GM19238 (cell line): ENCODE measurements around the gene UGT1A4.

Experiments
- DNase-seq: peaks from one replicate; pipeline ENCODE4 v3.0.0; 2011; ENCODE audit warnings: low spot score; ENCODE audit not compliant: insufficient read length

Gene UGT1A4

DNA sequence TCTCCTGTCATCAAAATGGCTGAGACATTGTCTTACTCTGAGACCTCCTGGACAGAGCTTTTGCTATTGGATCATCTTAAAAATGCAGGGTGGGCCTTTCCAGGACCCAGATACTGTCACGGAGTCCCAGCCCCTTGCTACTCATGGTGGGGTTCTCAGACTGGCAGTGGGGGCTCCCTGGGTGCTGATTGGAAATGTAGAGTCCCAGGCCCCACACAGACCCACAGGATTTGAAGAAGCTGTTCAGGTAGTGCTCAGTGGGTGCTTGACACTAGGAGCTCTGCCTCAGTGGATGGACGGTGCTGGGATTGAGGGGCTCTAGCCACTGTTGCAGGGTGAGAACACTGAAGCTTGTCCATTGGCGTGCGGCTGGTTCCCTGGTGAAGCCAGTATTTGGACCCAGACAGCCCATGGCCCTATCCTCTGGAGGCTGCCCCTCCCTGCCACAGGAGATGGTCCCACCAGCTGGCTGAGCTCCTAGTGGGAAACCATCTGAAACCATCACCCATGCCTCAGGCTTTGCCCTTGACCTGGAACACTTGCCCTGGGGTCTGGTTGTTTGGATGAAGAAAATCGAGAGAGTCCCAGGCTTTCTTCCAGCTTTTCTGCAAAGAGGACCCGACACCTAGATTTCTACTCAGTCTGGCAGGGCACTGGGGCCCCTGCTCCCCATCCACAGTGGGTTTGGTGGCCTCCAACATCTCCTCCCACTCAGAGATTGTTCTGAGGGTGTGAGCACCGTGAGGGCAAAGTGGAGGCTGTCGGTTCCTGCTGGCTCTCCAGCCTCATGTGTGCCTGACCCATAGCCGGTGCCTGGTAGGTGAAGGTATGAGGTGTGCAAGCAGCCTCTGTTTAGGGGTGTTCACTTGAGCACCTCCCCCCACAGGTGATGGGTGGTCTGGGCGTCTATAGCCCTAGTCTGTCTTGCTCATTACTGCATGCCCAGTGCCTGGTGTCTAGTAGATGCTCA, 89.7 kb downstream of the UGT1A4 start:
- DNase-seq: no peak

DNA sequence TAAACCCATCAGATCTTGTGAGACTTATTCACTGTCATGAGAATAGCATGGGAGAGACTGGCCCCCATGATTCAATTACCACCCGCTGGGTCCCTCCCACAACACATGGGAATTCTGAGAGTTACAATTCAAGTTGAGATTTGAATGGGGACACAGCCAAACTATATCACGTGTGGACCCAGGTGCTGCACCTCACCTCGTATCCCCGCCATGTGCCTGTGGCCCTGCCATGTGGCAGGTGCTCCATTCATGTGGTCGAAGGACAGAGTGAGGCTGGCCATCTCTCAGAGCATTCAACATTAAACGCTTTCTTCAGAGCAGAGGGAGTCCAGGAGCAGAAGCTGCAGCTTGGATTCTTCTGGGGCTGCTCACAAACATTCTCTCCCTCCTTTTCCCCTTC, 91.8 kb downstream of the UGT1A4 start:
- no peak for DNase-seq

DNA sequence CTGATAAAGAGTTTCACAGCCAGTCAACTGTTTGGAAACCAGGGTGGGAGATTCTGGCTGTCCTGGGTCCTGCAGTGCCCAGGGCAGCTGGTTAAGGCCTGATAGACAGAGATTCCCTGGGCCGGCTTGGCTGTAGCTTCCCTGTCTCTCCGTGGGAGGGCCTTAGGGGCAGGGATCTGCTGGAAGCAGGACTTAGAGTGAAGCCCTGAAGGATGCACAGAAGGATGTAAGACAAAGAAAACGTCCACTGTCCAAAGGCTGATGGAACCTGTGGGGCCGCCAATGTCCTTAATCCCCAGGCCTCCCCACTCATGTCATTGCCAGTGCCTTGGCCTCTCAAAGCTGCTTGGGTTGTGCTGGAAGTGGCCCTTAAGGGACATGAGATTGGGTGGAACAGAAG, 92.6 kb downstream of the UGT1A4 start:
- no peak for DNase-seq

DNA sequence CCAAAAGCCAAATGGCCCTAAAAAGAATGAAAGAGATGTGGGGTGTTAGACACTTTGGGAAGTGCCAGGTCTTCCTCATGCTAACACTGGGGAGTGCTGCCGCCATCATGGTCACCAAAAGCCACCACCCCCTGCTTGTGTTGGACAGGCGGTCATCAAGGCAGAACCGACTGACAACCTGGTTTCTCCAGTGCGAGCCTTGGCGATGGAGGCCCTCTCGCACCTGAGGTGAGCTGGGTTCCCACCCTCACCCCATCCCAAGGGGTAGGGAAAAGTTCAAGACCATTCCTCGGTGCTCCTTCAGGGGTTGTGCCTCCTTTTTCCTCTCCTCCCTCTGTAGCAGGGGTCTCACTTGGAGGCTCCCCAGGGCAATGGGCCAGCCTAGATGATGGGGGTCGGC, 93.2 kb downstream of the UGT1A4 start:
- no peak for DNase-seq

DNA sequence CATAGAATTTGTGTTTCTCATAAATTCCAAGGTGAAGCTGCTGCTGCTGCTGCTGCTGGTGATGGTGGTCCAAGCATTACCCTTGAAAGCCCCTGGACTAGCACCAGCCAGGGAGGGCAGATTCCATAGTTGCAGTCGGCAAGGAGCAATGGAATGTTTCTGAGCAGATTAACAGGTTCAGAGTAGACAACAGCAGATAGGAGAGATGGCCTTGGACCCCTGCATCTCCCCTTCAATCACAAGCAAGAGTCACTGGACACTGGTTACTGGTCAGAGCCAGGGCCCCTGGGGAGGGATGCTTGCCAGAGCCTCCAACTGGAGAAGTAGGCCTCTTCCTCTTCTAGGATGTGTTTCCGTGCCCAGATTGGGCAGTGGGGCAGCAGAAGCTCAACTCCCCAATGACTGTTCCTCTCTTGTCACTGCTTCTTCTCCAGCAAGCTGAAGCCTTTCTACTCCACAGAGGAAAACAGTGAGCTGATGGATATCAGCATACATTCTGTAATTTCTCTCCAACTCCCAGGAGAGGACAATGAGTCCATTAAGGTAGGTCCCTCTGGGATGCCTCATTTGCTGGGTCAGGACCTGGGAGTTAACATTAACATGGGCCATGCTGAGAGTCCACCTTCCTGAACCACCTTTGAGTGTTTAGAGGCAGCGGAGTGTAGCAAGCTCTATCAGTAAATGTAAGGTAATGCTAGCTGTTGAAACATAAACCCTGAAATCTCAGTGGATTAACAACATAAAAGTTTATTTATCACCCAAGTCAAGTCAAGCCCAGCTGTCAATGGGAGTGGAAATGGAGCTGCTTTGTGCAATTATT, 94.9 kb downstream of the UGT1A4 start:
- no peak for DNase-seq

DNA sequence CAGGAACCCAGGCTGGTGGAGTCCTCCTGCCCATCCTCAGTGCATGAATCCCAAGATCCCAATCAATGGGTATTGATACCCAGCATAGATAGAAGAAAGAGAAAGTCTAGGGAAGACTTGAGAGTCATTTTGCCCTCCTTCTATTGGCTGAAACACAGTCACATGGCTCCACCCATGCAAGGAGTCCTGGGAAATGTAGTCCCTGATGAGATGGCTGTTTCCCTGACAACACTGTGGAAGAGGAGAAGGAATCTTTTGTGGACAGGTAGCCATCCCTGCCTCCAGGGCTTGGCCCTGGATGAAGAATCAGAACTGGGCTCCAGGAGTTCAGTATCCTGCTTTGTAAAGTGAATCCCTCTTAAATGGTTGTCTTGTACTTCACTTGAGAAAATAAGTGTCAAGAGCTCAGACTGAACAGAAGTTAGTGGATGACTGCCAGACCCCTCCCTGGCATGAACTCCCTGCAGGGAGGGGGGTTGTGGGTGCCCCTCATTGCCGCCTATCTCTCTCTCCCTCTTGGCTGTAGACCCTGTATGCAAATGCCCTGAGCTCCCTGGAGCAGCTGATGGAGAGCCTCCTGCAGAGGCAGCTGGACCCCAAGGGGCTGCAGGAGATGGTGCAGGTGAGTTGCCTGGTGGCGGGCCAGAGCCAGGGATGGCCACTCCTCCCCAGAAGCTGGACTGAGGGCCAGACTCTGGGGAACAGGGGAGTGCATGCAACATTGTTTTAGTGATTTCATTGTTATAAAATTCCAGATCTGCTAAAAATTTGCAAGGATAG, 95.7 kb downstream of the UGT1A4 start:
- DNase-seq: no peak

DNA sequence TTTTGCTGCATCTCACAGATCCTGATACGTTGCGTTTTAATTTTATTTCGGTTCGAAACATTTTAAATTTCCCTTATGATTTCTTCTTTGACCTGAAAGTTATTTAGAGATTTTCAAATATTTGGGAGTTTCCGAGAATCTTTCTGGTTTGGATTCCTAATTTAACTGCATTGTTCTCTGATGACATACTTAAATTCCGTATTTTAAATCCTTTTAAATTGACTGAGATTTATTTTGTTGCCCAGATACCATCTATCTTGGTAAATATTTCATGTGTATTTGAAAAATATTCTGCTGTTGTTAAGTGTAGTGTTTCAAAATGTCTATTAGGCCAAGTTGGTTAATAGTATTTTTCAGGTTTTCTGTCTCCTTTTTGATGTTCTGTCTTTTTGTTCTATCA, 97.3 kb downstream of the UGT1A4 start:
- no peak for DNase-seq

DNA sequence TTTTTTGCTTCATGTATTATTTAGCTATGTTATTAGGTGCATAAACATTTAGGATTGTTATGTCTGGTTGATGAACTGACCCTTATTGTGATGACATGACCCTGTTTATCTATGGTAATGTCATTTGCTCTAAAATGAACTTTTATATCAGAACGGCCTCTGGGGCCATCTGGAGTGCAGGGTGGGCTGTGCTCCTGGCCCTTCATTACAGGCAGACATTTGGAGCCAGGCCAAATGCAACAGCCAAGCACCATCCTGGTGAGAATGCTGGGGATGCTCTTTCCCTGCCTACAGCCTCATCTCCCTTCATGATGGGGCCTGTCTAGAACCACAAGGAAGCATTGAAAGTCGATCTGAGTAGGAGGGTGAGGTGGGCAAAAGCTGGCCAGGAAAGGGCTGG, 97.8 kb downstream of the UGT1A4 start:
- DNase-seq: no peak

DNA sequence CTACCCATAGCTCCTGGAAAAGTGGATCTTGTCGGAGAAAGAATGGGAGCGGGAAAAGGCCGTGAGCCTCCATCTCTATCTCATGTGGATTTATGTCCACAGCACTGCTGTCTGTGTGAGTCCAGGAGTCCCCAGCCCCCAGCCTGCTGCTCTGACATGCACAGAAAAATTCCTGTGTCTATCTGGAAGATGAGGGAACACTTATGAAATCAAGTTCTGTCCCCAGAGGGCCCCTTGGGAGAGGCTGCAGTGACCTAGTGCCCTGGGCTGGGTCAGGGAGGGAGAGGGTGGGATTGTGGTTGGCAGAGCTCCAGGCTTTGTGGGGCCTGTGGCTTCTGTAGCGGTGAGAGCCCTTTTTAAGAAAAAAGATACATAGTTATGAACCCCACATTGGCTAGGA, 98.2 kb downstream of the UGT1A4 start:
- no peak for DNase-seq

DNA sequence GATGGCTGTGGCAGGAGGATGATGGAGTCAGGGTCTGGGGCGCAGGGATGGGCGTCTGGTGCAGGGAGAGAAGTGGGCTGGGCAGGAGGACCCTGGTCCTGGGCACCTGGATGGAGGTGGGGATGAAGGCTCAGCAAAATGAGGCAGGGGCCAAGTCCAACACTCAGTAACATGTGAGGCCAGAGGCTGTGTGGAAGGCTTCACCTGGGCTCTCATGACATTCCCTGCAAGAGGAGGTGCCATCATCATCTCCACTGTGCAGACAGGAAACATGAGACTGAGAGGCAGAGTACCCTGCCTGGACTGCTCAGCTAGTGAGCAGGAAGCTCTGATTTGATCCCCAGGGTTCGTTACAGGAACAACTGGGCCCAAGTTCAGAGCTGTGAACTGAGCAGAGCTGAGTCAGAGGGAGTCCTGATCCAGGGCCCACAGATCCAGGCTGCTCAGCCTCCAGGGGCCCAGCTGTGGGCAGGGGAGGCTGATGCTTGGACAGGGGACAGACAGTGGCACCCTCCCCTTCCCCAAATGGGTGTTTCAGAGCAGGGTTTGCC, 98.9 kb downstream of the UGT1A4 start:
- no peak for DNase-seq

DNA sequence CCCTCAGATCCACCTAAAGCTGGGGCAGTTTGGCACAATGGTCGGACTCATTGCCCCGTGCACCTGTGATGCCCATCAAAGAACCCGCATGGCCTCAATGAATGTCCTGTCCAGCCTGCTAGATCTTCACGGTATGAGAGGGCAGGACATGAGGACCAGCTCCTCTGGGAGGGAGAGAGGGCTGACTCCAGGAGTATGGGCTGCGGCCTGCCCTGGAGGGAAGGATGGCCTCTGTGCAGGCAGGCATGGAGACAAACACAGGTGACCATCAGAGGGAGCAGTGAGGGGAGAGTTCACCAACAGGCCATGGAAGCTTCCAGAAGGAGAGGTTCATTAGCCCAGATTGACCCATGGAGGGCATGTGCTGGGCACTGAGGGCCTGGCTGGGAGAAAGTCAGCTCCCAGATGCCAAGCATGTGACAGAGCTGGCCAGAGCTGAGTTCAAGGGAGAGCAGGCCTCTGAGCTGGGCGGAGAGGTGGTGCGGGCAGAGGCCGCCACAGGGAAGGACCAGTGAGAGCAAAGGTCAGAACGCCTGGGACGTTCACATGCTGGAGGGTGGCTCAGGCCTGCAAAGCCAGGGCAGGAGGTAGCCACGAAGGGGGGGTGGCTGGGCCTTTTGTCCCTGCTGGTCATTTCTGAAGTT, 99.6 kb downstream of the UGT1A4 start:
- no peak for DNase-seq

DNA sequence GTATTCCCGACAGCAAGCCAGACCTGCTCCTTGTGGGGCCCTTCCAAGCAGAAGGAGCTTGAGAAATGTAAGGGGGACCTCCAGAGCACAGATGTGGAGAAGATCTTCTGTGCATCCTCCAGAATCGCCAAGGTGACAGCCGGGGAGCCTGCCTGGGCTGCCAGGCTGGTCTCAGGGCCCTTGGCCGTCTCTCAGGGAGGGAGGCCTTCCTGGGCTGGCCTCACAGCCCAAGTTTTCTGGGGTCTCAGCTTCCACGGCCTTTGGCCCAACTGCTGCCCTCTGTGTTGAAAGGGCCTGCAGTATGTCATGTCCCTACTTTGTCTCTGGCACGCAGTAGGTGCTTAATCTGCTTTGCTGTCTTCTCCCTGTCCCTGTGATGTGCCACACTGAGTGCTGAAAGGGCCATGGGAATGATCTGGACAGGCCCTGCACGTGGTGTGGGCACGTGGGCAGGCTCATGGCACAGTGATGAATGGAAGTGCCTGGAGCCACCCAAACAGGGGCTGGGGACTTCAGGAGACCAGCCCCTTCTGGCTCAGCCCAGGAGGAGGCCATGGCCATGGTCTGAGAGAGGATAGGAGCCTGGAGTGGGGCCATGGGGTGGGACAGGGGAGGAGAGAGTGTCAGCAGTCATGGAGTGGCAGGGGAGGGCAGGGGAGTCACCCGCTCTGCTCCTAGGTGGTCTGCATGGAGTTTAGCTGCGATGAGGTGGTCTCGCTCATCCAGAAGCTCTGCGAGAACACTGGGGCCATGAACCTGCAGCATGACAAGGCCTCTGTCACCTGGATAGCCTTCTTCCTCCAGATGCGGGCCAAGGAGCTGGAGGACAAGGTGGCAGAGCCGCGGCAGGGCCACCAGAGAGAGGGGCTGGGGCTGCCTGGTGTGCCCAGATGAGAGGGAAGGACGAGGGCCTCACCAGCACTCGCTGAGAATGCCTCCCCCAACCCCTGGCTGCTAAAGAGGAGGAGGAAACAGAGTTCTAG, 100.4 kb downstream of the UGT1A4 start:
- no peak for DNase-seq

DNA sequence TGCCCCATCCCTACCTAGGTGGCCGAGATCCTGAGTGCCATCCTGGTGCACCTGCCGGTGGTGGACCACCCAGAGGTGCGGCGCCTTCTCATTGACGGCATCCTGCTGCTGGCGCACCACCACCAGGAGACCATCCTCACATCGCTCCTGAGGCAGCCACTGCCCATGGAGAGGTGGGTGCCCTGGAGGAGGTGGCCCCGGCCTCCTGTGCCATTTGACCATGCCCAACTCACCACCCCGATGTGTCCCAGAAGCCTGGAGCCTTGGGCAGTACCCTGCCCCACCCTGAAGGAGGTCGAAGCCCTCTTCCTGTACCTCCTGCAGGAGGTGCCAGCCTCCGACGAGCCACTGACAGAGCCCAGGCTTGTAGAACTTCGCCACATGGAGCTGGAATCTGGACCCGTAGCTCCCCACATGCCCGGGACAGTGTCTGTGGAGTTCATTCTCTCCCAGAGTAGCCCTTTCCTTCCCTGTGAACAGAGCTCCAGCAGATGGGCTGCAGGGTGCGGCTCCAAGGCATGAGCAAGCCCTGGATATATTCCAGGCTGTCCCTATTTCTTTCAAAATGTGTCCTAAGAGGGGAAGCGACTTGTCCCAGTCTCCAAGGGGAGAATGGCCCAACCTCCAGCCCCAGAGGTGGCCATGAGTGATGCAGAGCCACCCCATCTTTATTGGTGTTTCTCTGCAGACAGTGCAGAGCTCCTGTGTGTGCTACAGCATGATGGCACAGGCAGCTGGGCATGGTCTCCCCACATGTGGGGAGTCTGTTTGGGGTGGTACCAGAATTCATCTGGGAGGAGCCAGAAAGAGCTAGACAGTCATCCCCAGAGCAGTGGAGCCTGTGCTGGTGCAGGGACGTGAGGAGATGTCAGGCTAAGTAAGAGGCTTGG, 101.6 kb downstream of the UGT1A4 start:
- no peak for DNase-seq

DNA sequence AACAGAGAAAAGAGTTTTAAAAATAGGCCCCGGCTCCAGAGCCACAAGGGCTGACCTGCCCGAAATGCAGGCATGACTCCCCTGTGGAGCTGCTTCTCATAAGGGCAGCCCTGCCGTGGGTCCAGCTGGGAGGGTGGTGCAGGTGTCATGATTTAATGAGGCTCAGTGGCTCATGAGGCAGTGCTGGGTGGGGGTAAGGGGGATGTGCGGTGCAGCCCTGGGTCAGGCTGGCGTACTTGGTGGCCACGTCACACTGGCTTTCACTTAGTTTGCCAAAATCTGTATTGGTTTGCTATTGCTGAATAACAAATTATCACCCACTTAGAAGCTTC, 102.2 kb downstream of the UGT1A4 start:
- no peak for DNase-seq

DNA sequence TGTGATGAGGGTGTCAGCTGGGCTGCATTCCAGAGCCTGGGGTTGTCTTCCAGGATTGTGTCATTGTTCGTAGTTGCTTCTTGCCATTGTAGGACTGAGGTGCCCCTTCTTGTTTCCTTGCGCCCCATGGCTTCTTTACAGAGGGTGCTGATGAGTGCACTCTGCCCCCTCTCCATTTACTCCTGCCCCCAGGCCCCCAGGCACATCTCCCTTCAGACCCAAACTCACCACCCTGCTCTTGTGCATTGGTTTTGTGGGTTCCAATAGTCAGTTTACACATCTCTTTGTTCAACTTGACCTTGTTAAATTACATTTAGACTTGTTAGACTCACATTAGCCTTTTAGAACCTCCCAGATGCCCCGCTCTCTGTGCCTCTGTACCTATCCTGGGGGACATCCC, 102.7 kb downstream of the UGT1A4 start:
- DNase-seq: no peak

DNA sequence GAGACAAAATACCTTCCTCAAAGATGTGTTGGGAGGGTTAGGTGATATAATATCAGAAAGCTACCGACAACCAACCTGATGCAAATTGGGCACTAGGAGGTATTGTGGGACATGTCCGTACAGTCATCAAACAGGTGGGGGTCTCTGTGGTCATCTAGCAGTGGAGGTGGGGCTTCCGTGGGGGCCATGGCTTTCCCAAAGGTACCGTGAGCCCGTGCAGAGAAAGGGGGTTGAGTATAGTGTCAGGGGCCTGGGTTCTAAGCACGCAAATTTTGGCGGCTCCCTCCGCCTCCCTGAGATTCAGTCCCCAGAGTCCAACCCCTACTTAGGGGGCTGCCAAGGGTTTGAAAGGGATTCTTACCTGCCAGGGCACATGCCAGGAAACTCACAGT, 103.2 kb downstream of the UGT1A4 start:
- DNase-seq: no peak

DNA sequence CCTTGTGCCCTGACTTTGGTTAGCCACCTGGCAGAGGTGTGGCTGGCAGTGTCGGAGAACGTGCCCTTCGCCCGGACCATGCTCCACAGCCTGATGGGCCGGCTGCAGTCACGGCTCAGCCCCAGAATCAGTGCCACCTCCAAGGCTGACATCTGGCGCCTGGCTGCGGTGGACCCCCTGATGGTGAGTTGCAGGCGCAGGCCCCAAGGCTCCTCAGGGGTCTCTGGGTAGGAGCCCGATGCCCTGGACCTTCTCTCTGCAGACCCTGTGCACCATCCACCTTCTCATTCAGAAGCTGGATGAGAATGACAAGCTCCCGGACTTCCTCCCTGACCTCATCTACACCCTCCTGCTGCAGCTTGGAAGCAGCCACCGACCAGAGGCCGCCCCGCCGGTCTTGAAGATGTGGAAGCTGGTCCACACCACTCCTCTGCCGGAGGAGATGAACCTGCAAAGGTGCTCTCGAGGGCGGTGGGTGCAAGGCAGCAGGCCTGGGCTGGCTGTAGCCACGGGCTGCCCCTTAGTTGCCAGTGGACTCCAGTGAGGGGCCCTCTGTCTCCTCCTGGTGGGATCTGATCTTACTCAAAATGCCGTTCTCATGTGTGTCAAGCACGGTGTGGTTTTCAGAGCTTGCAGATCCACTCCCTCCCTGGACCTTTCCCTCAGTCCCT, 103.7 kb downstream of the UGT1A4 start:
- no peak for DNase-seq
